Measurements from ENCODE around the gene PLPP7.

PLPP7 gene

DNA sequence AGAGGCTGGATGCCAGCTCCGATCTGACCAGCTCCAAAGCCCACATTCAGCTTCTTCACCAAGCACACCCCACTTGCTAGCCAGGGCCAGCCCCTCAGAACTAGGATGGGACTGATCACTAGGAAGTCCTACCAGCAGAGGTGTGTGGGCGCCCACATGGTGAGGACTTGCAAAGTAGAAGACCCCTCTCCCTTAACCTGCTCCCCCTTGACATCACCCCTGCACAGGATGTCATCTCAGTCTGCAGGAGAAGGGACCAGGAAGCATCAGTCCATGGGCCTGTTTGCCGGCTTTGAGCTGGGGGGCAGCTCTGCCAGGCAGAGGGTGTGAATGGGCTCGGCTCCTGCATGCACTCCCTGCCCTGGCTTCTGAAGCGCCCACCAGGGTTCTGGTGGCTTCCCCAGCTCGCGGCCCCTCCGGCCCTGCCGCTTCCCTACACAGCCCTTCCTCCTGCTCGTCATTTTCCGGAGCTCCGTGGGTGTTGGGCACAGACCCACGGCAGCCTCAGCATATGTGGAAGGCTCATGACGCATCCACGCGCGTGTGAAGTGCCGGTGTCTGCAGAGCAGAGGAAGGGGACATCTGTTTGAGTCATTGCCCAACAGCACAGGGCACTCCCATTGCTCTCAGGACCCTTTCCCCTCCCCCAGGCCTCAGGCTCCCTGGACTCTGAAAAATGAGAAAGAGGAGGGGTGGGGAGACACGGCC, 9.5 kb upstream of the PLPP7 start:
- no peak for DNase-seq (ENCODE audit: low read depth, low spot score)
- no peak overlapping the region for H3K27ac ChIP-seq

DNA sequence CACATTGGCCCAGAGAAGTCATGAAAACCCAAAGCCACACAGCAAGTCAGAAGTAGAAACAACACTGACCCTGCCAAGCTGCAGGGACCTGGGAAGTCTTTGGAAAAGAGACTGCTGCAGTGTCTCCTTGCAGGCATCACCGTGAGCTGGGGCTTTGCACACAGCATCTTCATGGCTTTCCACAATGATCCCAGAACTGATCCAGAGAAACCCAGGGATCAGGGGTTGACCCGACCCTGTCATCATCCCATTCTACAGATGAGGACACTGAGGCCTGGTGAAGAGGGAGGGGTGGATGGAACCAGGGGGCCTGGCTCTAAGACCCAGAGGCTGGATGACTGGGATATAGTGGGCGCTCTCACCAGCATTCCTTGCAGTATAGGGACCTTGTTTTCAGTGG, 8.9 kb upstream of the PLPP7 start:
- no peak overlapping the region for H3K27ac ChIP-seq
- no peak for DNase-seq (ENCODE audit: low read depth, low spot score)

DNA sequence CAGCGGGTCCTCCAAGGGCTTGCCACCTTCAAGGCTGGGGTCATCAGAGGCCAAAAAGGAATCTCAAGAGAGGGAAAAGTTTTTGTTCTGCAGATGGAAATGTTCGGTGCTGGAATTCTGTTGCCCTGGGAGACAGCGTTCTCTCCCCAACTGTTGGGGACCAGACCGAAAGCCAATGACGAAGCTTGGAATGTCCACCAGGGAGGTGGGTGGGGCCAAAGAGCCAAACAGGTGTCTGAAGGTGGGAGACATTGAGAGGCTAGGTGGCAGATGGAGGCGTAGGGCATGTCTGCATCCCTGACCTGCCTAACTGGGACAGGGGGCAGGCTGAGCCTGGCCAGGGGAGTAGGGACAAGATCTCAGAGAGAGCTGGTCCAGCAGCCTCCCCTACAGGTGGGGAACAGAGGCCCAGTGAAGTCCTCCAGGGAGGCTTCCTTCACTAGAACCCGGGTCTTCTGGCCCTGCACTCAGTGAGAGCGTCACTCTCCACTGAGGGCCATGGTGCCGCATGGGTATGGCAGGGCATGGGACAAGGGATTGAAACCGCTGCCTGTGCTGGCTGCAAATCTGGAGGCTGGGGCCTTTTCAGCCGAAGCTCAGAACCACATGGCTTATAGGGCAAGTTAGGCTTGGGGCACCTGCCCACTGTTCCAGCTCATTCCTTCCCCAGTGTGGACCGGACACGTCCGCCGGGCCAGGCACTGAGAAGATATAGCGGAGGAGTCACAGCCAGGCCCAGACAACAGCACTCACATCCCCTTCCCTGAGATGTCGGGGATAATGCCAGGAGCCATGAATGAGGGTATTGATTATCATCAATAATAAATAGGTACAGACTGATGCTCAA, 8.2 kb upstream of the PLPP7 start:
- no peak overlapping the region for H3K27ac ChIP-seq
- no peak for DNase-seq (ENCODE audit: low read depth, low spot score)

DNA sequence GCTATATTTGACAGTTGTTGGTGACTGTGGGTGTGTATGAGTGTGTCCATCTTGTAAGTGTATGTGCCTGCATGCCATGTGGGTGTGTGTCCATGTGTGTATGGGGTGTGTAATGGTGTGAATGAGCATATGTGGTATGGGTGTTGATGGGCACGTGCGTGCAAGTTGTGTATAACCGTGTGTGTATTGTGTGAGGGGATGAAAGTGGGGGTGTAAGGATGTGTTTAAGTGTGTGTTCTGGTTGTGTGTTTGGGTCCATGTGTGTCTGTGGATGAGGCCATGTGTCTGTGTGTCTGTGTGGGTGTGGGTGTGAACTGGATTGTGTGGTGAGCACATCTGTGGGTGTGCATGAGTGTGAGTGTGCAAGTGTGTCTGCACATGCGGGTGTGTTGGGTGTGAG, 7.3 kb upstream of the PLPP7 start:
- no peak overlapping the region for H3K27ac ChIP-seq
- no peak for DNase-seq (ENCODE audit: low read depth, low spot score)

DNA sequence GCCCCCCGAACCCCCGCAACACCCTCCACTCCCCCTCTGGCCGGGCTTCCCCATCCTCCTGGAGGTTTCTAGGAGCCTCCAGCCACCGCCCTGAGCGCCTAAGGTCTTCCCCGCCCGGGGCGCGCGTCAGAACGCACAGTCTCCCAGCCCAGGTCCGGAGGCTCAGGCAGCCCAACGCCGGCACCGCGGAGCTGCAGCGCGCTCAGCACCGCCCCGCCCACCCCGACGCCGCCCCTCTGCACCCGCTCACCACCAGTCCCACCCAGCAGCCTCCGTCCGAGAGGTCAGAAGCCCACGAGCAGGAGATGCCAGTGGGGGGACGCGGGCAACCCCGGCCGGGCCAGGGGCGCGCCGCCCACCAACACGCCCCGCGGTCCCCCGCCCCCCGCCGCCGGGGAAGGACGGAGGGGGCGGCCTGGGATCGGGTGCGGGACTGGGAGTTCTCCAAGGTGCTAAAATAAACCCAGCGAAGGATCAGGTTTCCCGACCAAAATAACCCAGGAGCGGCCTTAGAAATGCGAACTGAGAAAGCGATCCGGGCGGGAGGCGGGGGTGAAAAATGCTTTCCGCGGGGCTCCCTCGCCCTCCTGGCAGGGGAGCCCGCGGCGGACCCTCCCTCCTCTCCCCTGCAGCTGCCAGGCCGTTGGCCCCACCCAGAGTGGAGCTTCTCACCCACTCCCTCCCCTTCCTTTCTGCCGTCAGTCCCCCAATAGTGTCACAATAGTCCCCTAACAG, 6.7 kb upstream of the PLPP7 start:
- no peak for DNase-seq (ENCODE audit: low read depth, low spot score)
- H3K27ac ChIP-seq = no peak overlapping the region

DNA sequence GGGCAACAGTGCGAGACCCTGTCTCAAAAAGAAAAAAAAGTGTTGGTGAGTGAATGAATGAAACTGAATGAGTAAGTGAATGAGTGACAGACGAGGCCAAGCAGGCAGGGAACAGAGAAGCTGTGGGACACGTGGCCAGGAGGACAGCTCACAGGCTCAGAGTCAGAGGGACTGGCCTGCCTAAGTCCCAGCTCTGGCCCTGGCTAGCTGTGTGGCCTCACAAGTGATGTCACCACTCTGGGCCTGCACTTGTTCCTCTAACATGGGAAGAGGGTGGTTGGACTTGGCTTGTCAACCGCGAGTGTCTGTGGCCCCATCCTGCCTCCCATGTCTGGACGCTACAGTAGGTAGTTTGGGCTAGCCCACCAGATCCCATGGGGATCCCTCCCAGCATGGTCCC, 4.7 kb upstream of the PLPP7 start:
- DNase-seq (ENCODE audit: low read depth, low spot score) = no peak
- no peak overlapping the region for H3K27ac ChIP-seq

DNA sequence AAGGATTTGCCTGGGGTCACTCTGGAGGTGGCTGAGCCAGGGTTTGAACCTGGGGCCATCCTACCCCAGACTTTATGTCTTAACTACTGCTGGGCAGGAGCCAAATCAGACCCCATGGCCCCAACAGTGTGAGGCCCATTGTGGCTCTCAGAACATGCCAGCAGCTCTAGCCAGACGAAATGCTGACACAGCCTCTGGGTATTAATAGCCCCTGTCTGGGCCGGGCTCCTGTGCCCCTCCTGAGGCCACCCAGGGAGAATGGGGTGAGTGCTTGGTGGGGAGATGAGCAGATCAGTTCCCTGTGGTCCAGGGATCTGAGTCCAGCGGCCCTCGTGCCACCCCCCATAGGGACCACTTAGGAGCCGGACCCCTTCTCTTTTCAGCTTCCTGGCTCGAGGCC, 2.2 kb upstream of the PLPP7 start:
- DNase-seq (ENCODE audit: low read depth, low spot score) = no peak
- no peak overlapping the region for H3K27ac ChIP-seq

DNA sequence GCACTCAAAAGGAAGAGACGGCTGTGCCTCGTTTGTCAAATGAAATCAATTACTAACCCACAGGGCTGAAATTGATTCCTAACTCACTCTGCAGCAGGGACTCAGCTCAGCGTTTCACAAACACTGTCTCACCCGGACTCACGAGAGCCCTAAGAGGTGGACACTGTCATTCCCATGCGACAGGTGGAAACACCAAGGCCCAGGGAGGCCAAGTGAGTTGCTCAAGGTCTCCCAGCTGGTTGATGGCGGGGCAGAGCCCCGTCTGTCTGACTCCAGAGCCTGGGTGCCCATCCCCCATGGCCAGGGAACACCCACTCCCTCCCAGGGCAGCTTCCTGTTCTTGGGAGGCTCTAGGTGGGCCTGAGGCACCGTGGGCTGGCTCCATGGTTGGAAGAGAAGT, 1.3 kb upstream of the PLPP7 start:
- H3K27ac ChIP-seq = no peak overlapping the region
- DNase-seq (ENCODE audit: low read depth, low spot score) = no peak

DNA sequence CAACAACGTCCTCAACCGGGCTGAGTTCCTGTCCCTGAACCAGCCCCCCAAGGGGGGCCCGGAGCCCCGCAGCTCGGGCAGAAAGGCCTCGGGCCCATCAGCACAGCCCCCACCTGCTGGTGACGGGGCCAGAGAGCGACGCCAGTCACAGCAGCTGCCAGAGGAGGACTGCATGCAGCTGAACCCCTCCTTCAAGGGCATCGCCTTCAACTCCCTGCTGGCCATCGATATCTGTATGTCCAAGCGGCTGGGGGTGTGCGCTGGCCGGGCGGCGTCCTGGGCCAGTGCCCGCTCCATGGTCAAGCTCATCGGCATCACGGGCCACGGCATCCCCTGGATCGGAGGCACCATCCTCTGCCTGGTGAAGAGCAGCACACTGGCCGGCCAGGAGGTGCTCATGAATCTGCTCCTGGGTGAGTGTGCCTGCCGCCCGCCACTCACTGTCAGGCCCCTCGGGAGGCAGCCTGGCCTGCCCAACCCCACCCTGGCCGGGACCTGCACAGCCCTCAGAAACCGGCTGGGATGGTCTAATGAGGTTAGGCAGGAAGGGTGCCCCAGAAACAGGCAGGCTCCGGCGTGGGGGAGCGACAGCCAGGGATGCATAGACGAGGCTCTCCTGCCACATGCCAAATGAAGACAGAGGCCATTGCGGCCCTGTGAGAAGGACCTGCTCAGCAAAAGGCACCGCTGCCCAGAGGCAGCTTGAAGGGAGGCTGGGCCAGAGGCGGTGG, 678 bp downstream of the PLPP7 start:
- no peak overlapping the region for H3K27ac ChIP-seq
- DNase-seq (ENCODE audit: low read depth, low spot score) = no peak

DNA sequence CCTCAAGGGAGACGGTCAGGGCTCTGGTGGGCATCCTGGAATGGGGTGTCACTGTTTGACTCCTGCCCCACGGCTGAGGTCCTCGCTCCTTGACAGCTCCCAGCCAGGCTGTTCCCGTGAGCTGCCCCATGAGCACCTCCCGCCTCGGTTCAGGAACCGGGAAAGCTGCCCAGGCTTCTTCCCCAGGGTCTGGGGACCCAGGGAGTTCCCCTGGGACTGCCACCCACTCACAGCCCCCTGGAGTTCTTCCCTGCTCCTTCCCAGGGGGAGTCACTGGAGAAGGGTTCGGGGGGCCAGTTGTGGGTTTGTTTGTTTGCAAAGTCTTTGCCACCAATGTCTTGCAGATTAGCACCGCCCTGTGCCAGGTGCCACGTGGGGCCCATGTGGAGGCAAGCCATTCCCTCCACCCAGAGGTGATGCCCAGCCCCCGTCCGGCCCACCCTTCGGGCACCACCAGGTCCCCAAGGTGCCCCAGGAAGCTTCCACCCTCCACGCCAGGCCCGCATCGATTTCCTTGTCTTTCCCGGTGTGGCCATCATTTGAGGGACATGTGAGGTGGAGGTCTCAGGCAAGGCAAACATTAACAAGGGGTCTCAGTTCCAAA, 1.3 kb downstream of the PLPP7 start:
- H3K27ac ChIP-seq = no peak overlapping the region
- no peak for DNase-seq (ENCODE audit: low read depth, low spot score)

DNA sequence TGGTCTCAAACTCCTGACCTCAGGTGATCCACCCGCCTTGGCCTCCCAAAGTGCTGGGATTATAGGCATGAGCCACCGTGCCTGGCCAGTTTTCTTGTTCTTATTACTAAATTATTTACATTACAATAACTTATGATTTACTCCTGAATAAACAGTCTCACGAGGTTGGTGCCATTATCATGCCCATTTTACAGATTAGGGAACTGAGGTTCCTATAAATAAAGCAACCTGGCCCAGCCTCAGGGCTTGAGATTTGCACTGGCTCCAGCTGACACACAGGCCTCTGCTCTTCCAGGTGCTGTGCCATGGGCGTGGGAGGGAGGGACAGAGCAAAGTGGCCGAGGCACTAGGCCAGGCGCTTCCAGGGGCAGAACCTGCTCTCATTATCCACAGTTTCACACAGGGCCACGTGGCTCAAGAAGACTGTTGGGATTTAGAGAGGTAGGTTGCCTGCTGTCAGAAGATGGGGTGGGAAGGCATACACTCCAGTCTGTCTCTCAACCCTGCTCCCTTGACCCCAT, 2.3 kb downstream of the PLPP7 start:
- H3K27ac ChIP-seq = no peak overlapping the region
- DNase-seq (ENCODE audit: low read depth, low spot score) = no peak

DNA sequence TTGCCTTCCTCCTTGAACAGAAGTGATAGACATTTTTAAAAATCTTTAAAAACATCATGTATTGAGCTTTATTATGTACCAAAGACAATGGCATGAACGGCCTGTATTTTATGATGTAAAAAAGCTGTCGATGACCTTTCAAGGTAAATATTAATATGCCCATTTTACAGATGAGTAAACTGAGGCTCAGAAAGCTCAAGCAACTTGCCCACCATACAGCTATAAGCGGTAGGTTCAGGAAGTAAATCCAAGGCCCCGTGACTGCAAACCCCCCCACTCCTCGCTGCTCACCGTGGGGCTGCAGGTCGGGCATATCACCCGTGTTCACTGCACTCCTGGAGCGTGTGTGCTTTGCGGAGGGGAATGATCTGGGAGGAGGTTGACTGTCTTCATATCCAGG, 3.4 kb downstream of the PLPP7 start:
- H3K27ac ChIP-seq = no peak overlapping the region
- no peak for DNase-seq (ENCODE audit: low read depth, low spot score)

DNA sequence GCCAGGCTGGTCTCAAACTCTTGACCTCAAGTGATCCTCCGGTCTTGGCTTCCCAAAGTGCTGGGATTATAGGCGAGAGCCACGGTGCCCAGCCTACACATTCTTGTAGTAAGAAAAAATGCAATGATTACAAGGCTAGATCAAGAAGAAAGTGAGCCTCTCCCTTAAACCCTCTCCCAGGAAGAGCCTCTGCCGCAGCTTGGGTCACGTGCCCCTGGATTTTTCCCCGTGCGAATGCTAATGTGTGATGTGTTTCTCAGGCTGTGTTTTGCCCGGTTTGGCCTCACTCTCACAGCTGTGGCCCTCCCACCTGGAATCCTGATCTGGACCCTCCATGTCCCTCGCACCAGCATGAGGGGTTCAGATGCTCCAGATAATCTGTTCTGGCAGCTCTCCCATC, 6.9 kb downstream of the PLPP7 start:
- no peak for DNase-seq (ENCODE audit: low read depth, low spot score)

DNA sequence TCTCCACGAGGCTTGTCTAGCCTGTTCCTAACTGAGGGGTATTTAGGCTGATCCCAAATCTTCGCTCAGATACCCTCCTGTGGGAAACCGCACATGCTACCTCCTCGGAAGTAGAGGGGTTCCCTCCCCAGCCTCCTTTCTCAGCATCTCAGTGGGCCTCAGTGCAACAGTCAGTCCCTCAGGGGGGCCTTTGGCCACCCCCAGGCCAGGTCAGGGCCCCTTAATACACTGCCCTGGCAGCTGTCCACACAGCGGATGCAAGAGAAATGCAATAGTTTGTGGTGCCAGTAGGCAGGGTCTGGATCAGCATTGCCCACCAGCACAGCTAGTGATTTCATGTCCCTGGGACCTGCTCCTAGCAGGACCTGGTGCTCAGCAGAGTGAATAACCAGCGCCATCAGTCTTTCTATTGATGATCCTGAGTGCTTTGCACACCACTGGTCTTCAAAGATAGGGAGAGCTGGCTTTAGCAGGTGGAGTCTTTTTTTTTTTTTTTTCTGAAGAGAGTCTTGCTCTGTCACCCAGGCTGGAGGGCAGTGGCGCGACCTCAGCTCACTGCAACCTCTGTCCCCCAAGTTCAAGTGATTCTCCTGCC, 7.5 kb downstream of the PLPP7 start:
- H3K27ac ChIP-seq = no peak overlapping the region

More for the DNA sequence above, 6.9 kb downstream of the PLPP7 start:
- no peak overlapping the region for H3K27ac ChIP-seq

DNA sequence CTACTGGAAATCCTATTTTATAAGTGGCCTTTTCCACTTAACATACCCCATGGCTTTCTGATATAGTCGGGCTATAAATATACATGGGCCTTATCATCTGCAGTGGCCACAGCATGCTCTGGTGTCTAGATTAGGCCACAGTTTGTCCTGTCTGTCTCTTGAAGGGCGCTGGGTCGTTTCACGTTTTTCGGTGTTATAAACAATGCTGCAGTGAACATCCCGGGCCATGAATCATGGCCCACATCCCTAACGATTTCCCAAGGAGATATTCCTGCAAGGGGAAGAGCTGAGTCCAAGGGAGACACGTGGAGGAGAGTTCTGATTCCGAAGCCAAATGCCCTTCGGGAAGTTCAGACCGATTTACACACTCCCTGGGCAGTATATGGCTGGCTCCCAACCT, 8.4 kb downstream of the PLPP7 start:
- DNase-seq (ENCODE audit: low read depth, low spot score) = no peak
- H3K27ac ChIP-seq = no peak overlapping the region

More for the DNA sequence above, 7.5 kb downstream of the PLPP7 start:
- no peak for DNase-seq (ENCODE audit: low read depth, low spot score)

DNA sequence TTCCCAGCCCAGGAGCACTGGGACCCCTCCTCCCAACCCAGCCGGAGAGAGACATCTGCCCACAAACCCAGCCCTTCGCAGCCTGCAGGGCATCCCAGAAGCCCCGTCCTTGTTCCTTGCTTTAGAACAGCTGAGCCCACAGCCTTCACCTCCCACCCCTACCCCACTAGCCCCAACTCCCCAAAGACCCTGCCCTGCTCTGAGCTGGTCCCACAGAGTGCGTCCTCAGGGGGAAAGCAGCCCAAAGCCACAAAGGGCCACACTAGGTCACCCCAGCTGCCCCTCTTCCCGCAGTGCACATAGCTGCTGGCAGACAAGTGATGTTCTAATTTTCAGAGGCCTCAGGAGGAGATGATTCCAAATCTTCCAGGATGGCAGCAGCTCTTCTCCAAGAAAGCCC, 8.8 kb downstream of the PLPP7 start:
- no peak overlapping the region for H3K27ac ChIP-seq
- no peak for DNase-seq (ENCODE audit: low read depth, low spot score)

DNA sequence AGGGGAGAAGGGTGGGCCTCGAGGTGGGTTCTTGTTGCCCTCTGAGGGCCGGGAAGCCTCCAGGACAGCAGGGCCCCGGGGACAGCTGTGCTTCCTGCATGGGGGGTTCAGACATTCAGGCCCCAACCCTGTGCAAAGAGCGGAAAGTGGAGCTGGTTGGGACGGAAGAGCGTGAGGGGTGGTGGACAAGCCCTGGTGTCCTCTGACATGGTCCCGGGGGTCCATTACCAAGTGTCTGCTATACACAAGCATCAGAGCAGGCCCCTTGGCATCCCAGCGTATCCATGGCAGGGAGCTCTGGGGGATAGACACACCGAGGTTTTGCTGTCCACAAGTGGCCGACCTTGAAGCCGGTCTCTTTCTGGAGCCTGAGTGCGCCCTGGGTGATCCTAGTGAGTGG, 9.3 kb downstream of the PLPP7 start:
- H3K27ac ChIP-seq = no peak overlapping the region
- no peak for DNase-seq (ENCODE audit: low read depth, low spot score)

DNA sequence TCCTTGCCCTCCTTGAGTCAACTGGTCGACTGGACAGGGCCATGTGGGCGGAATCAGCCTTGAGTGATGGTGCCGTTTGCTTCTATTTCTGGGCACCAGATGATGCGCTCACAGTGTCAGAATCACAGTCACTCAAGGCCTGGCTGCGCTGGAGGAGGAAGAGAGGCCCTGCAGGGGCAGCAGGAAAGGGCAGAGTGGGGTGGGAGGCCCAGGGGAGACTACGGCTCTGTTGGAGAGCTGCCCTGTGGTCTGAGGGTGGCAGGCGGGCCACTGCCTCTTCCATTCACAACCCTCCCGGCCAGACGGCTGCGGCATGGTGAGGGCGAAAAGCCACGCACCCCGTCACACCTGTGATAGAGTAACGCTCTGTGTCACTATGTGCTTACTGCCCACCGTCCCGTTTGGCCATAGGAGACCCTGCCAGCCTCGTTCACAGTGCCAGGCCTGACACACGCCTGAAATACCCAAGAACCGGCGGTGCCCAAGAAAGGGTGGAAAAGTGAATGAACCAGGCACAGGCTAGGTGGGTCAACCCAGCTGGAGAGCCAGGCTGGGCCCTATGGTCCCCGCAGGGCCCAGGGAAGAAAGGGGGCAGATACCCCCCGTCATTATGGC, 9.9 kb downstream of the PLPP7 start:
- no peak for DNase-seq (ENCODE audit: low read depth, low spot score)
- H3K27ac ChIP-seq = no peak overlapping the region

DNA sequence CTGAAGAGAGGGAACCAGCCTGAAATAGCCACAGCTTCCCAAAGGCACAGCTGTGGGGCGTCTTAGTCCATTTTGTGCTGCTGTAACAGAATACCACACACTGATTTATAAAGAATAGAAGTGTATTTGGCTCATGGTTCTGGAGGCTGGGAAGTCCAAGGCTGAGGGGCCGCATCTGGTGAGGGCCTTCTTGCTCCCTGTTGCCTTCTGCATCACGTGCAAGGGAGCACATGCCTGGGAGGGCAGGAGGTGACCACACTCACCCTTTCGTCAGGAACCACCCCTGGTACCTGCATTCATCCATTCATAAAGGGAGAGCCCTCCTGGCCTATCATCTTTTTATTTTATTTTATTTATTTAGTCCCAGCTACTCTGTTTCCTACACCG, 10.4 kb downstream of the PLPP7 start:
- no peak for DNase-seq (ENCODE audit: low read depth, low spot score)
- no peak overlapping the region for H3K27ac ChIP-seq
